H1 (cell line): ENCODE data around the gene ARHGAP12. TPM values are rescaled to one million over a fixed set of nuclear protein-coding genes. Genes with fewer than 3 reads are reported as not detected.

ENCODE experiments used
- CTCF ChIA-PET: fragments of 300-600 bp; sonication (Branson Sonifier 250); formaldehyde crosslinking; loops from one replicate; lab custom pipeline; 2021; ENCODE audit not compliant: partially characterized antibody; lab: Charles Lee
- POLR2A ChIA-PET: fragments of 300-600 bp; sonication (Branson Sonifier 250); formaldehyde crosslinking; loops from one replicate; lab custom pipeline; 2021; ENCODE audit warnings: inconsistent platforms; ENCODE audit not compliant: partially characterized antibody; lab: Charles Lee
- DNase-seq, 2 experiments: peaks; one replicate each; pipeline versions ENCODE4 v3.0.0 to v3.0.0-alpha.2; 2010 to 2022; ENCODE audit warnings: low spot score in 2 of 2, low read depth in 1 of 2, mixed read lengths in 1 of 2
- FAIRE-seq: peaks from 2 replicates; lab custom pipeline; 2011; peaks lifted over from hg19 to GRCh38; lab: Jason Lieb, UNC
- H2AFZ ChIP-seq: 2 replicates; pipeline ENCODE4 v1.8.1; 2012; ENCODE audit warnings: low read length, inconsistent platforms
- H2AK5ac ChIP-seq: 2 replicates; pipeline ENCODE4 v1.6.1; 2013; ENCODE audit warnings: low read depth, low read length
- H2BK120ac ChIP-seq: replicated peaks from 2 replicates; pipeline ENCODE3; 2013; ENCODE audit warnings: low read depth, low read length, inconsistent platforms
- H2BK12ac ChIP-seq: 2 replicates; pipeline ENCODE4 v1.6.1; 2013; ENCODE audit warnings: low read depth, low read length
- H2BK15ac ChIP-seq: 2 replicates; pipeline ENCODE4 v1.6.1; 2013; ENCODE audit warnings: low read length
- H2BK20ac ChIP-seq: 2 replicates; pipeline ENCODE4 v1.6.1; 2013; ENCODE audit warnings: low read length
- H2BK5ac ChIP-seq: 2 replicates; pipeline ENCODE4 v1.6.1; 2013; ENCODE audit warnings: low read depth, low read length
- H3K14ac ChIP-seq: 2 replicates; pipeline ENCODE4 v1.6.1; 2013; ENCODE audit warnings: inconsistent platforms; ENCODE audit not compliant: insufficient read length
- H3K18ac ChIP-seq: 2 replicates; pipeline ENCODE4 v1.6.1; 2013; ENCODE audit warnings: low read length; ENCODE audit errors: extremely low read depth
- H3K23ac ChIP-seq: 2 replicates; pipeline ENCODE4 v1.6.1; 2013; ENCODE audit warnings: inconsistent platforms; ENCODE audit not compliant: insufficient read length
- H3K23me2 ChIP-seq: 2 replicates; pipeline ENCODE4 v1.6.1; 2013; ENCODE audit warnings: low read depth, low read length
- H3K27ac ChIP-seq: 2 replicates; pipeline ENCODE4 v1.6.1; 2011; ENCODE audit warnings: low read depth, low read length, inconsistent platforms
- H3K27me3 ChIP-seq, 4 experiments: replicated peaks in 1 of 4; 1 replicate in 1 of 4; 2 replicates in 3 of 4; pipeline versions ENCODE4 v1.6.1 to v1.8.1; 2011 to 2013; ENCODE audit warnings: low read length in 3 of 4, mild to moderate bottlenecking in 3 of 4, inconsistent platforms in 2 of 4, mixed read lengths in 2 of 4, moderate library complexity in 1 of 4; ENCODE audit not compliant: control insufficient read depth in 3 of 4, insufficient read depth in 3 of 4; ENCODE audit errors: extremely low read depth in 1 of 4
- H3K36me3 ChIP-seq, 4 experiments: 2 replicates each; pipeline versions ENCODE4 v1.6.1 to v1.8.1; 2011 to 2013; ENCODE audit warnings: mild to moderate bottlenecking in 4 of 4, low read length in 3 of 4, moderate library complexity in 2 of 4, control low read depth in 1 of 4, inconsistent platforms in 1 of 4; ENCODE audit not compliant: insufficient read depth in 4 of 4, control insufficient read depth in 2 of 4
- H3K4ac ChIP-seq: replicated peaks from 2 replicates; pipeline ENCODE3; 2013; ENCODE audit warnings: low read length, low read depth, mixed read lengths, inconsistent platforms; ENCODE audit not compliant: insufficient read length
- H3K4me1 ChIP-seq, 4 experiments: replicated peaks in 1 of 4; 1 replicate in 1 of 4; 2 replicates in 3 of 4; pipeline versions ENCODE4 v1.6.1 to v1.8.1; 2011 to 2013; ENCODE audit warnings: low read length in 3 of 4, inconsistent platforms in 2 of 4, mixed read lengths in 1 of 4; ENCODE audit not compliant: insufficient read depth in 4 of 4, control insufficient read depth in 3 of 4
- H3K4me2 ChIP-seq, 2 experiments: 2 replicates each; pipeline versions ENCODE4 v1.6.1 to v1.8.1; 2011 to 2013; ENCODE audit warnings: low read depth in 2 of 2, low read length in 2 of 2, control low read depth in 1 of 2, inconsistent platforms in 1 of 2, mild to moderate bottlenecking in 1 of 2; ENCODE audit not compliant: insufficient read depth in 1 of 2
- H3K4me3 ChIP-seq, 4 experiments: fragments of 200-600, 300-600 bp in 1 of 4; sonication (generic), shearing (Covaris generic), sonication (Bioruptor Twin) in 1 of 4; 2 replicates each; pipeline versions ENCODE4 v1.5.1 to v1.8.1; 2011 to 2016; ENCODE audit warnings: low read length in 4 of 4, low read depth in 3 of 4, control low read depth in 2 of 4, inconsistent platforms in 2 of 4, mild to moderate bottlenecking in 2 of 4, mixed read lengths in 1 of 4, moderate library complexity in 1 of 4; ENCODE audit not compliant: insufficient read depth in 2 of 4; ENCODE audit errors: extremely low read depth in 1 of 4
- H3K56ac ChIP-seq: replicated peaks from 2 replicates; pipeline ENCODE3; 2013; ENCODE audit warnings: low read depth, mild to moderate bottlenecking, mixed read lengths, low read length, inconsistent platforms; ENCODE audit not compliant: insufficient read length
- H3K79me1 ChIP-seq: 2 replicates; pipeline ENCODE4 v1.6.1; 2013; ENCODE audit warnings: low read depth, low read length, control low read depth
- H3K79me2 ChIP-seq, 2 experiments: 2 replicates each; pipeline versions ENCODE4 v1.6.1 to v1.8.1; 2012 to 2013; ENCODE audit warnings: low read length in 2 of 2, mild to moderate bottlenecking in 2 of 2, inconsistent platforms in 1 of 2; ENCODE audit not compliant: insufficient read depth in 2 of 2, control insufficient read depth in 1 of 2
- H3K9ac ChIP-seq, 4 experiments: replicated peaks in 1 of 4; 1 replicate in 1 of 4; 2 replicates in 3 of 4; pipeline versions ENCODE4 v1.6.1 to v1.8.1; 2011 to 2013; ENCODE audit warnings: low read depth in 3 of 4, low read length in 3 of 4, control low read depth in 2 of 4, mild to moderate bottlenecking in 2 of 4, moderate library complexity in 2 of 4, inconsistent platforms in 1 of 4; ENCODE audit errors: extremely low read depth in 1 of 4
- H3K9me3 ChIP-seq, 2 experiments: 2 replicates each; pipeline versions ENCODE4 v1.6.1 to v1.8.1; 2012 to 2013; ENCODE audit warnings: mild to moderate bottlenecking in 2 of 2, moderate library complexity in 2 of 2, control low read depth in 1 of 2, inconsistent platforms in 1 of 2, low read depth in 1 of 2, low read length in 1 of 2, mixed read lengths in 1 of 2; ENCODE audit not compliant: insufficient read depth in 2 of 2
- H4K20me1 ChIP-seq, 2 experiments: replicated peaks in 1 of 2; 2 replicates each; pipeline versions ENCODE3 to v1.8.1; 2011 to 2013; ENCODE audit warnings: inconsistent platforms in 2 of 2, low read length in 2 of 2, mild to moderate bottlenecking in 1 of 2; ENCODE audit not compliant: insufficient read depth in 2 of 2, control insufficient read depth in 1 of 2
- H4K5ac ChIP-seq: 2 replicates; pipeline ENCODE4 v1.6.1; 2013; ENCODE audit warnings: low read length, low read depth, mixed read lengths, inconsistent platforms; ENCODE audit not compliant: insufficient read length
- H4K8ac ChIP-seq: 2 replicates; pipeline ENCODE4 v1.8.0; 2013; ENCODE audit warnings: mild to moderate bottlenecking, moderate library complexity, low read length, inconsistent platforms; ENCODE audit not compliant: insufficient read depth; ENCODE audit errors: extremely low read depth
- H4K91ac ChIP-seq: replicated peaks from 2 replicates; pipeline ENCODE3; 2013; ENCODE audit warnings: low read length, mixed read lengths, inconsistent platforms; ENCODE audit not compliant: insufficient read length
- JUN ChIP-seq: IDR thresholded peaks from 2 replicates; pipeline ENCODE4 v1.6.1; 2011; ENCODE audit warnings: low read depth, mild to moderate bottlenecking, improper control_type of control experiment, low read length
- NRF1 ChIP-seq: IDR thresholded peaks from 2 replicates; pipeline ENCODE4 v1.6.1; 2011; ENCODE audit warnings: mild to moderate bottlenecking, low read depth, low read length, improper control_type of control experiment
- POLR2A ChIP-seq, 2 experiments: IDR thresholded peaks; 1 replicate in 1 of 2; 2 replicates in 1 of 2; pipeline ENCODE4 v1.6.1; 2011; ENCODE audit warnings: low read depth in 2 of 2, low read length in 2 of 2, mild to moderate bottlenecking in 2 of 2; ENCODE audit errors: control extremely low read depth in 1 of 2
- POU5F1 ChIP-seq: IDR thresholded peaks from 2 replicates; pipeline ENCODE4 v1.6.1; 2011; ENCODE audit warnings: low read depth, mild to moderate bottlenecking, low read length, moderate library complexity
- RBBP5 ChIP-seq: IDR thresholded peaks from 2 replicates; pipeline ENCODE4 v1.7.1; 2012; ENCODE audit warnings: low read depth, mild to moderate bottlenecking, inconsistent platforms, low read length, moderate library complexity, borderline replicate concordance
- SIN3A ChIP-seq, 2 experiments: IDR thresholded peaks in 1 of 2; conservative IDR thresholded peaks in 1 of 2; 2 replicates each; pipeline ENCODE4 v1.6.1; 2011 to 2012; ENCODE audit warnings: low read length in 2 of 2, improper control_type of control experiment in 1 of 2, low read depth in 1 of 2, mild to moderate bottlenecking in 1 of 2
- SP1 ChIP-seq: IDR thresholded peaks from 2 replicates; pipeline ENCODE4 v1.6.1; 2011; ENCODE audit warnings: low read depth, low read length
- ZNF274 ChIP-seq: IDR thresholded peaks from 2 replicates; pipeline ENCODE4 v1.7.0; 2012; ENCODE audit warnings: low read length, borderline replicate concordance; ENCODE audit errors: extremely low read depth
- WGBS, 2 experiments: shearing (Covaris generic) in 1 of 2; methylation state at CpG; one replicate each; pipeline versions ENCODE4 v1.1.6 to v1.1.7; 2013 to 2015; ENCODE audit warnings: low lambda C conversion rate in 2 of 2, mixed read lengths in 2 of 2, inconsistent platforms in 1 of 2, low coverage in 1 of 2, missing lambda C conversion rate in 1 of 2; ENCODE audit not compliant: insufficient replicate concordance in 2 of 2, insufficient coverage in 1 of 2, insufficient read length in 1 of 2; ENCODE audit errors: extremely low coverage in 1 of 2, missing lambda C conversion rate in 1 of 2; 5-methylcytosine and 5-hydroxymethylcytosine counted together
- polyA plus RNA-seq, 7 experiments: library from polyadenylated mRNA; depleted of rRNA in 3 of 7; stranded (reverse) in 5 of 7; unstranded in 2 of 7; fragments of >200 nt in 5 of 7; fragments of 200-250 nt in 2 of 7; gene quantifications; 1 replicate in 5 of 7; 2 replicates in 1 of 7; 4 replicates in 1 of 7; pipeline versions ENCODE4 v1.2.1 to v1.2.3, GENCODE V29; 2011 to 2013; ENCODE audit warnings: missing spikeins in 2 of 7, mixed read lengths in 2 of 7
- total RNA-seq: library from RNA; stranded (reverse); fragmentation: NEBNext Ultra II Directional; extraction: Animal tissue kit (Norgen Biotek cat#: 25700); gene quantifications from 2 replicates; pipeline ENCODE4 v1.2.1, GENCODE V29; 2021
- TF ChIP-seq, protein P1 (sequence below): IDR thresholded peaks from 2 replicates; pipeline ENCODE4 v1.6.1; 2011; ENCODE audit warnings: low read depth, mild to moderate bottlenecking, low read length; ENCODE audit not compliant: insufficient read depth

The ARHGAP12 gene
- total and polyA plus RNA-seq, 2 of the 8 experiments (the other 6 are each of a cell fraction or from before 2014, with no cell fraction given), result 10.1 to 39.0 TPM

DNA sequence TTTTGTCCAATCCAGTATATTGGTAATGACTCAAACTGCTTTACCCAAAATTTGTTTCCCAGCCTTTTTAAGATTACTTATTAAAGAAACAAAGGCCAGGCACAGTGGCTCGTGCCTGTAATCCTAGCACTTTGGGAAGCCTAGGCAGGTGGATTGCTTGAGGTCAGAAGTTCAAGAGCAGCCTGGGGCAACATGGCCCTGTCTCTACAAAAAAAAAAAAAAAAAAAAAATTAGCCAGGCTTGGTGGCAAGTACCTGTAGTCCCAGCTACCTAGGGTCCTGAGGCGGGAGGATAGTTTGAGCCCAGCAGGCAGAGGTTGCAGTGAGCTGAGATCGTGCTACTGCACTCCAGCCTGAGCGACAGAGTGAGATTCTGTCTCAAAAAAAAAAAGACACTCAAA lies 7.0 kb upstream of the ARHGAP12 start:
- no peaks in the 10 kb centered on the region for H3K36me3 ChIP-seq
- TF ChIP-seq POU5F1 (no peak), NRF1 (no peak), JUN (no peak), ZNF274 (no peak), POLR2A (IDR thresholded peaks at IDR 0.05; ENCODE audit: control extremely low read depth in 1 of 2, low read depth in 2 of 2, low read length in 2 of 2) (no peak), RBBP5 (no peak), SIN3A (conservative IDR thresholded peaks at IDR 0.05 in 1 of 2, IDR thresholded peaks at IDR 0.05 in 1 of 2; ENCODE audit: low read depth in 1 of 2, low read length in 2 of 2) (no peak), SP1 (no peak)
- TF ChIP-seq, protein P1, sequence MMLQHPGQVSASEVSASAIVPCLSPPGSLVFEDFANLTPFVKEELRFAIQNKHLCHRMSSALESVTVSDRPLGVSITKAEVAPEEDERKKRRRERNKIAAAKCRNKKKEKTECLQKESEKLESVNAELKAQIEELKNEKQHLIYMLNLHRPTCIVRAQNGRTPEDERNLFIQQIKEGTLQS, result no peak
- H3K9ac ChIP-seq, result no peak overlapping the region
- POLR2A ChIA-PET, result no interaction called here
- H3K23me2 ChIP-seq, result no peaks in the 10 kb centered on the region
- no peak overlapping the region for H2BK12ac ChIP-seq
- FAIRE-seq (no peak), DNase-seq (no peak)
- no peak overlapping the region for H3K27ac ChIP-seq
- H3K18ac ChIP-seq, result no peak overlapping the region
- no peak overlapping the region for H3K23ac ChIP-seq
- H3K4me3 ChIP-seq, result no peak overlapping the region
- no peak overlapping the region for H3K56ac ChIP-seq
- no peak overlapping the region for H3K14ac ChIP-seq
- no peaks in the 10 kb centered on the region for H3K4me1 ChIP-seq
- WGBS, 2 experiments, result 93% methylated on average over 3 of the region's 4 CpGs; no CpG with 5 or more reads in 1 of the 2 experiments
- H4K91ac ChIP-seq, result no peak overlapping the region
- no peaks in the 10 kb centered on the region for H4K20me1 ChIP-seq
- no peak overlapping the region for H3K4ac ChIP-seq
- H2BK15ac ChIP-seq, result no peak overlapping the region
- no peak overlapping the region for H4K8ac ChIP-seq
- H3K79me2 ChIP-seq, result no peaks in the 10 kb centered on the region
- H2BK20ac ChIP-seq, result no peak overlapping the region
- CTCF ChIA-PET, result interaction anchor here (0.9 kb wide), 1 partner anchor 45 kb away, joined by 3 read pairs; no protein-coding TSS in a partner anchor
- H2AFZ ChIP-seq, result no peak overlapping the region
- H2BK120ac ChIP-seq, result no peak overlapping the region
- H3K27me3 ChIP-seq, result no peaks in the 10 kb centered on the region
- H4K5ac ChIP-seq, result no peak overlapping the region
- H2BK5ac ChIP-seq, result no peak overlapping the region
- no peak overlapping the region for H2AK5ac ChIP-seq
- no peaks in the 10 kb centered on the region for H3K9me3 ChIP-seq
- no peak overlapping the region for H3K4me2 ChIP-seq
- no peaks in the 10 kb centered on the region for H3K79me1 ChIP-seq
